Neural cell (in vitro differentiated cells): ENCODE data around the gene PFKM. TPM values are rescaled to one million over a fixed set of nuclear protein-coding genes. Genes with fewer than 3 reads are reported as not detected.
A peak's percentile ranks its signal among the peaks of the same experiment; 100 is the strongest.

Experiments used
- H2AFZ ChIP-seq: fragments of 200-600, 300-800 bp; sonication (generic), shearing (Covaris generic); 2 replicates; pipeline ENCODE4 v1.6.0; 2014; ENCODE audit warnings: low read depth, mild to moderate bottlenecking, antibody characterized with exemption, low read length, moderate library complexity
- H3F3A ChIP-seq: fragments of 200-600 bp; shearing (Covaris generic); 2 replicates; pipeline ENCODE4 v1.6.1; 2016; ENCODE audit warnings: mild to moderate bottlenecking, moderate library complexity, mixed read lengths, antibody characterized with exemption, low read length; ENCODE audit not compliant: insufficient read depth, poor library complexity, severe bottlenecking
- H3K27ac ChIP-seq: fragments of 200-600, 300-800 bp; sonication (generic), shearing (Covaris generic); 2 replicates; pipeline ENCODE4 v1.5.1; 2014; ENCODE audit warnings: mild to moderate bottlenecking, low read length, moderate library complexity
- H3K27me3 ChIP-seq: fragments of 300-800, 200-600 bp; sonication (generic), shearing (Covaris generic); 2 replicates; pipeline ENCODE4 v1.6.0; 2014; ENCODE audit warnings: mild to moderate bottlenecking, low read depth, low read length, moderate library complexity; ENCODE audit not compliant: insufficient read depth
- H3K36me3 ChIP-seq: fragments of 300-800, 200-600 bp; sonication (generic), shearing (Covaris generic); 2 replicates; pipeline ENCODE4 v1.5.1; 2014; ENCODE audit warnings: mild to moderate bottlenecking, antibody characterized with exemption, low read length, moderate library complexity; ENCODE audit not compliant: insufficient read depth
- H3K4me2 ChIP-seq: fragments of 300-800, 200-600 bp; sonication (generic), shearing (Covaris generic); 2 replicates; pipeline ENCODE4 v1.6.0; 2014; ENCODE audit warnings: mild to moderate bottlenecking, low read length
- H3K4me3 ChIP-seq: fragments of 300-800, 200-600 bp; sonication (generic), shearing (Covaris generic); 2 replicates; pipeline ENCODE4 v1.5.1; 2014; ENCODE audit warnings: mild to moderate bottlenecking, low read length, moderate library complexity
- H3K79me2 ChIP-seq: fragments of 200-600 bp; shearing (Covaris generic); replicated peaks from 2 replicates; pipeline ENCODE4 v1.6.0; 2014; ENCODE audit warnings: mild to moderate bottlenecking, low read length, moderate library complexity; ENCODE audit not compliant: insufficient read depth
- H3K9ac ChIP-seq: fragments of 300-800, 200-600 bp; sonication (generic), shearing (Covaris generic); 2 replicates; pipeline ENCODE4 v1.6.1; 2016; ENCODE audit warnings: mild to moderate bottlenecking, low read length, mixed read lengths
- H3K9me2 ChIP-seq: fragments of 200-600 bp; shearing (Covaris generic); 2 replicates; pipeline ENCODE4 v1.6.1; 2016; ENCODE audit warnings: mild to moderate bottlenecking, low read length, mixed read lengths; ENCODE audit not compliant: insufficient read depth
- H3K9me3 ChIP-seq: fragments of 200-600, 300-800 bp; sonication (generic), shearing (Covaris generic); 2 replicates; pipeline ENCODE4 v1.6.1; 2016; ENCODE audit warnings: mild to moderate bottlenecking, mixed run types, low read length, moderate library complexity, mixed read lengths
- H4K20me1 ChIP-seq: fragments of 200-600 bp; shearing (Covaris generic); 2 replicates; pipeline ENCODE4 v1.6.1; 2016; ENCODE audit warnings: mild to moderate bottlenecking, mixed run types; ENCODE audit not compliant: insufficient read depth
- EP300 ChIP-seq: fragments of 450-650 bp; conservative IDR thresholded peaks from 2 replicates; pipeline ENCODE4 v1.6.1; 2014; ENCODE audit warnings: antibody characterized with exemption, mild to moderate bottlenecking, moderate library complexity; ENCODE audit not compliant: poor library complexity, severe bottlenecking
- EZH2 ChIP-seq: fragments of 200-600, 300-800 bp; shearing (Covaris generic), sonication (generic); IDR thresholded peaks from 2 replicates; pipeline ENCODE4 v1.6.1; 2014; ENCODE audit warnings: antibody characterized with exemption, low read length, borderline replicate concordance, mild to moderate bottlenecking; ENCODE audit not compliant: insufficient read depth, poor library complexity, severe bottlenecking
- MXI1 ChIP-seq: fragments of 450-650 bp; conservative IDR thresholded peaks from 2 replicates; pipeline ENCODE4 v1.6.1; 2014; ENCODE audit warnings: antibody characterized with exemption, mild to moderate bottlenecking; ENCODE audit not compliant: poor library complexity, severe bottlenecking
- POLR2AphosphoS5 ChIP-seq: IDR thresholded peaks from 2 replicates; pipeline ENCODE4 v1.6.1; 2012
- RAD21 ChIP-seq: fragments of 450-650 bp; conservative IDR thresholded peaks from 2 replicates; pipeline ENCODE4 v1.6.1; 2014; ENCODE audit warnings: antibody characterized with exemption, mild to moderate bottlenecking, moderate library complexity
- SMC3 ChIP-seq: fragments of 450-650 bp; conservative IDR thresholded peaks from 2 replicates; pipeline ENCODE4 v1.6.1; 2014; ENCODE audit warnings: antibody characterized with exemption, mild to moderate bottlenecking, moderate library complexity; ENCODE audit not compliant: poor library complexity
- TAF1 ChIP-seq: IDR thresholded peaks from 2 replicates; pipeline ENCODE4 v1.6.1; 2012; ENCODE audit warnings: low read depth
- polyA plus RNA-seq: library from polyadenylated mRNA; depleted of rRNA; stranded (reverse); fragments of >200 nt; gene quantifications from 2 replicates; pipeline ENCODE4 v1.2.3, GENCODE V29; 2014
- TF ChIP-seq, protein P1 (sequence below): IDR thresholded peaks from 2 replicates; pipeline ENCODE4 v1.6.1; 2012; ENCODE audit warnings: borderline replicate concordance
- TF ChIP-seq, protein P2 (sequence below): fragments of 450-650 bp; IDR thresholded peaks from 2 replicates; pipeline ENCODE4 v1.5.1; 2014; ENCODE audit warnings: antibody characterized with exemption, mild to moderate bottlenecking, moderate library complexity; ENCODE audit not compliant: poor library complexity, severe bottlenecking

Gene PFKM
- polyA plus RNA-seq, 1 donor from 2014 or later = 122 TPM

DNA sequence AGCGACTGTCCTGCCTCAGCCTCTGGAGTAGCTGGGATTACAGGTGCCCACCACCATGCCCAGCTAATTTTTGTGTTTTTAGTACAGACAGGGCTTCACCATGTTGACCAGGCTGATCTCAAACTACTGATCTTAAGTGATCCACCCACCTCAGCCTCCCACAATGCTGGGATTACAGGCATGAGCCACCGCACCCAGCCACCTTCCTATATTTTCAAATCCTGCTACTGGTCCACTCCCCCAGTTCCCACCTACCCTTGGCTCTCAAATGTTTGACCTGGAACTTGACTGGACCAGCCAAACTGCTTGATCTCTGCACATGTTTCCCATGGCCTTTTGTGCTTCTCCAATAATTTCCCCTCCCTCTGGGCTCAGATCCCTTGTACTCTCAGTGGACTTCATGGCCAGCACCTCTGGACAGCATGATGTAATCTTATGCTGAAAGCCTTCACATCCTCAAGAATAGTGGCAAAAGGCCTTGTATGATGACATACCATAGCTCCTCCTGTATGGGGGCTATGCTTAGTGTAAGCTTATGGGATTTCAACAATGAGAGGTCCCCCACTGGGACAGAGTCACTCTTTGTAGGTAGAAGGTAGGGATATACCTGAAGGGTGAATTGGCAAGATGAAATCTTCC, 61.8 kb downstream of the PFKM start:
- no peaks in the 10 kb centered on the region for H3K9me2 ChIP-seq

DNA sequence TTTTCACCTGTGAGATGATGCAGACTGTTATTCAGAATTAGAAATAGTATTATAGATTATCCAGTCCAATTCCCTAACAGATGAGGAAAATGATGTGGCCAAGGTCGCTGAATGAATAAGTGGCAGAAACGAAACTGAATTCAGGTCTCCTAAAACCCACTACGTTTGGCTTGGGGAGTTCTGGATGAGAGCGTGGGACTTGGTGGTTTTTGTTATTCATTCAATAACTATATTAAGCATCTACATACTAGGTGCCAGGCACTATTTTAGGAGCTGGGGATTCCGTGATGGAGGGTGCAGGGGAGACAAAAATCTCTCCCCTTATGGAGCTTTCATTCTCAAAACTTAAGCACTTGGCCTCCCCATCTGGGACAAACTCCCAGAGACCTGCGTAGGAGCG, 63.5 kb downstream of the PFKM start:
- peak overlapping the region; percentile 98 for H3K27ac ChIP-seq
- peak overlapping the region; percentile 96 for H3K9ac ChIP-seq
- H4K20me1 ChIP-seq = no peaks in the 10 kb centered on the region
- no peaks in the 10 kb centered on the region for H3K27me3 ChIP-seq
- TF ChIP-seq POLR2AphosphoS5 (no peak), RAD21 (no peak), EZH2 (no peak), SMC3 (no peak)
- TF ChIP-seq, protein P1, sequence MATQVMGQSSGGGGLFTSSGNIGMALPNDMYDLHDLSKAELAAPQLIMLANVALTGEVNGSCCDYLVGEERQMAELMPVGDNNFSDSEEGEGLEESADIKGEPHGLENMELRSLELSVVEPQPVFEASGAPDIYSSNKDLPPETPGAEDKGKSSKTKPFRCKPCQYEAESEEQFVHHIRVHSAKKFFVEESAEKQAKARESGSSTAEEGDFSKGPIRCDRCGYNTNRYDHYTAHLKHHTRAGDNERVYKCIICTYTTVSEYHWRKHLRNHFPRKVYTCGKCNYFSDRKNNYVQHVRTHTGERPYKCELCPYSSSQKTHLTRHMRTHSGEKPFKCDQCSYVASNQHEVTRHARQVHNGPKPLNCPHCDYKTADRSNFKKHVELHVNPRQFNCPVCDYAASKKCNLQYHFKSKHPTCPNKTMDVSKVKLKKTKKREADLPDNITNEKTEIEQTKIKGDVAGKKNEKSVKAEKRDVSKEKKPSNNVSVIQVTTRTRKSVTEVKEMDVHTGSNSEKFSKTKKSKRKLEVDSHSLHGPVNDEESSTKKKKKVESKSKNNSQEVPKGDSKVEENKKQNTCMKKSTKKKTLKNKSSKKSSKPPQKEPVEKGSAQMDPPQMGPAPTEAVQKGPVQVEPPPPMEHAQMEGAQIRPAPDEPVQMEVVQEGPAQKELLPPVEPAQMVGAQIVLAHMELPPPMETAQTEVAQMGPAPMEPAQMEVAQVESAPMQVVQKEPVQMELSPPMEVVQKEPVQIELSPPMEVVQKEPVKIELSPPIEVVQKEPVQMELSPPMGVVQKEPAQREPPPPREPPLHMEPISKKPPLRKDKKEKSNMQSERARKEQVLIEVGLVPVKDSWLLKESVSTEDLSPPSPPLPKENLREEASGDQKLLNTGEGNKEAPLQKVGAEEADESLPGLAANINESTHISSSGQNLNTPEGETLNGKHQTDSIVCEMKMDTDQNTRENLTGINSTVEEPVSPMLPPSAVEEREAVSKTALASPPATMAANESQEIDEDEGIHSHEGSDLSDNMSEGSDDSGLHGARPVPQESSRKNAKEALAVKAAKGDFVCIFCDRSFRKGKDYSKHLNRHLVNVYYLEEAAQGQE = no peak
- TF ChIP-seq, protein P2, sequence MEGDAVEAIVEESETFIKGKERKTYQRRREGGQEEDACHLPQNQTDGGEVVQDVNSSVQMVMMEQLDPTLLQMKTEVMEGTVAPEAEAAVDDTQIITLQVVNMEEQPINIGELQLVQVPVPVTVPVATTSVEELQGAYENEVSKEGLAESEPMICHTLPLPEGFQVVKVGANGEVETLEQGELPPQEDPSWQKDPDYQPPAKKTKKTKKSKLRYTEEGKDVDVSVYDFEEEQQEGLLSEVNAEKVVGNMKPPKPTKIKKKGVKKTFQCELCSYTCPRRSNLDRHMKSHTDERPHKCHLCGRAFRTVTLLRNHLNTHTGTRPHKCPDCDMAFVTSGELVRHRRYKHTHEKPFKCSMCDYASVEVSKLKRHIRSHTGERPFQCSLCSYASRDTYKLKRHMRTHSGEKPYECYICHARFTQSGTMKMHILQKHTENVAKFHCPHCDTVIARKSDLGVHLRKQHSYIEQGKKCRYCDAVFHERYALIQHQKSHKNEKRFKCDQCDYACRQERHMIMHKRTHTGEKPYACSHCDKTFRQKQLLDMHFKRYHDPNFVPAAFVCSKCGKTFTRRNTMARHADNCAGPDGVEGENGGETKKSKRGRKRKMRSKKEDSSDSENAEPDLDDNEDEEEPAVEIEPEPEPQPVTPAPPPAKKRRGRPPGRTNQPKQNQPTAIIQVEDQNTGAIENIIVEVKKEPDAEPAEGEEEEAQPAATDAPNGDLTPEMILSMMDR = no peak
- peaks cover 37% of the 10 kb centered on the region for H3K79me2 ChIP-seq
- no peaks in the 10 kb centered on the region for H3K9me3 ChIP-seq
- peak overlapping the region; percentile 98 for H3K4me2 ChIP-seq
- H2AFZ ChIP-seq = peak overlapping the region; percentile 65
- peaks cover 8% of the 10 kb centered on the region for H3F3A ChIP-seq
- peak overlapping the region; percentile 93 for H3K4me3 ChIP-seq
- no peaks in the 10 kb centered on the region for H3K9me2 ChIP-seq
- no peaks in the 10 kb centered on the region for H3K36me3 ChIP-seq

More for the DNA sequence above, 61.8 kb downstream of the PFKM start:
- Histone ChIP-seq H3F3A (peaks cover 8% of the 10 kb centered on the region), H3K9ac (no peak overlapping the region), H3K4me2 (no peak overlapping the region), H4K20me1 (no peaks in the 10 kb centered on the region), H3K27ac (no peak overlapping the region), H3K36me3 (no peaks in the 10 kb centered on the region), H3K9me3 (no peaks in the 10 kb centered on the region), H2AFZ (no peak overlapping the region), H3K27me3 (no peaks in the 10 kb centered on the region), H3K4me3 (no peak overlapping the region), H3K79me2 (peaks cover 21% of the 10 kb centered on the region)
- TF ChIP-seq, protein P2 = no peak
- no peak for TF ChIP-seq TAF1
- TF ChIP-seq MXI1 = no peak
- TF ChIP-seq SMC3 = no peak
- no peak for TF ChIP-seq POLR2AphosphoS5
- no peak for TF ChIP-seq EZH2
- no peak for TF ChIP-seq EP300
- TF ChIP-seq, protein P1 = no peak
- no peak for TF ChIP-seq RAD21
